ENCODE measurements around the gene PRR12. TPM values are rescaled to one million over a fixed set of nuclear protein-coding genes. Genes with fewer than 3 reads are reported as not detected.

The PRR12 gene
- polyA plus RNA-seq, 1 donor, result 17.4 TPM

DNA sequence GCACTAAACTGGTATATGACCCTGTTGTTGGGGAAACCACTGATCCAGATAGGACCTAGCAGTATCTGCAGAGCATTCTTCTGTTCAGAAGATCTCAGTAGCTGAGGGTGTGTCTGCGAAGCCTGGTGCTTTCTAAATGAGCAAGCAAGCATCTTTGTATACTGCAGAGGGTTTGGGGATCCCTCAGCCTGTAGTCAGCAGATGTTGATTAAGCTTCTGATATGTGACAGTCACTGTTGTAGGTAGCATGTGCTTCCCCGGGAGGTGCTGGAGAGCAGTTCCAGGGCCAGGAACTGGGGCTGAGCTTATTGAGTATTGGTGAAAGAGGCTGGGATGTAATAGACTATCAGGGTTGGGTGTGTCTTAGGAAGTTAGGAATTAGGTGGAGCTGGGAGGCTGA lies 52.5 kb downstream of the PRR12 start:
- DNase-seq (ENCODE audit: low read depth), result no peak

DNA sequence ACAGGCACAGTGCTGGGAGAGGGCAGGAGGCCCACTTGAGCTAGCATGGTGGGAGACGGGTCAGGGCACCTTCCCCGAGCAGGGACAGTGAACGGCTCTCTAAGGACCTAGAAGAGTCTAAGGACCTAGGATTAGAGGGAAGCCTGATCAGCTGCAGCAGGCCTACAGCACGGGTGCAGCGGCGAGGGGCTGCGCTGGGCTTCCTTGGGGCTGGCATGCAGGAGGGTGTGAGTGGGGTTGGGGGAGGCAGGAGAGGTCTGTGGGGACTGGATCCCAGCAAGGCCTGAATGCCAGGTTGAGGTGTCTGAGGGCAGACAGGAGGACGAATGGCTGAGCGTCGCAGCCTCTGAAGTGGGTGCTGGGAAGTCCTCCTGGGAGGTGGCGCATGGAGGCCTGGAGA lies 54.6 kb downstream of the PRR12 start:
- DNase-seq (ENCODE audit: low read depth), result no peak

DNA sequence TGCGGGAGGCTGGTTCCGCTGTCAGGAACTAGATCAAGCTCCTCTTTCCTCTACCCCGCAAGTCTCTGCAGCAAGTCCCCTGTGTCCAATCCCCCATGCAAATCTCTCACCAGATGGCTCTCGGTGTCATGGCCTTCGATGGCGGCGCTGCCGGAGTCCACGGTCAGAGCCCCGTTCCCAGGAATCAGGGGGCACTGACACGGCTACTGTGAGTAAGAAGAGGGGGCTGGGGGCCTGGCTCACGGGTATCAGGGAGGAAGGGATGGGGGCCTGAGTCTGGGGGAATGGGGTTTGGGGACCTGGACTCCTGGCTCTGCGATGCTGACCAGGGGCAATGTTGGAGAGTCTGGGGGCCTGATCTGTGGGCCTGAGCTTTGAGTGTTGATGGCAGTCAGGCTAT lies 55.0 kb downstream of the PRR12 start:
- no peak for DNase-seq (ENCODE audit: low read depth)

DNA sequence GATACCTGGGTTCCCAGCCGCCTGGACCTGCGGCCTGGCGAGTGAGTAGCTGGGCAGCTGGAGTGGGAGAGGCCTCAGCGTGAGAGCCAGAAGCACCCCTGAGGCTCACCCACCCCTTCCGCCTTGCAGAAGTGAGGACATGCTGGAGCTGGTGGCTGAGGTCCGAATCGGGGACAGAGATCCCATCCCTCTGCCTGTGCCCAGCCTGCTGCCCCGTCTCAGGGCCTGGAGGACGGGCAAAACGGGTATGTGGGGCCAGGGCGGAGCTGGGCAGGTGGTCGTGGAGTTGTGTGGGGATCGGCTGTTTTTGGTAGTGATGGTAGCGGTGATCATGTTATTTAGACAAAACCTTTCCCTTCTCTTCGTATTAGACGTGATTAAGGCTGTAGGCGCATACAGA lies 55.6 kb downstream of the PRR12 start:
- DNase-seq (ENCODE audit: low read depth), result no peak

DNA sequence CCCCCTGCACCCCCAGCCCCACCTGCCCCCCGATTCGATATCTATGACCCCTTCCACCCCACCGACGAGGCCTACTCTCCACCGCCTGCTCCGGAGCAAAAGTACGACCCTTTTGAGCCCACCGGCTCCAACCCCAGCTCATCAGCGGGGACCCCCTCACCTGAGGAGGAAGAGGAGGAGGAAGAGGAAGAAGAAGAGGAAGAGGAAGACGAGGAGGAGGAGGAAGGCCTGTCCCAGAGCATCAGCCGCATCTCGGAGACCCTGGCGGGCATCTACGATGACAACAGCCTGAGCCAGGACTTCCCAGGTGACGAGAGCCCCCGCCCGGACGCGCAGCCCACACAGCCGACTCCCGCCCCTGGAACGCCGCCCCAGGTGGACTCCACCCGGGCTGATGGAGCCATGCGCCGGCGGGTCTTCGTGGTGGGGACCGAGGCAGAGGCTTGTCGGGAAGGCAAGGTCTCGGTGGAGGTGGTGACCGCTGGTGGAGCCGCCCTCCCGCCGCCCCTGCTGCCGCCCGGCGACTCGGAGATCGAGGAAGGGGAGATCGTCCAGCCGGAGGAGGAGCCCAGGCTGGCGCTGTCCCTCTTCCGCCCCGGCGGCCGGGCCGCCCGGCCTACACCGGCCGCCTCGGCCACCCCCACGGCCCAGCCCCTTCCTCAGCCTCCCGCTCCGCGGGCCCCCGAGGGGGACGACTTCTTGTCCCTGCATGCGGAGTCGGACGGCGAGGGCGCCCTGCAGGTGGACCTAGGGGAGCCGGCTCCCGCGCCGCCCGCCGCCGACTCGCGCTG lies 60.2 kb downstream of the PRR12 start:
- no peak for DNase-seq (ENCODE audit: low read depth)

DNA sequence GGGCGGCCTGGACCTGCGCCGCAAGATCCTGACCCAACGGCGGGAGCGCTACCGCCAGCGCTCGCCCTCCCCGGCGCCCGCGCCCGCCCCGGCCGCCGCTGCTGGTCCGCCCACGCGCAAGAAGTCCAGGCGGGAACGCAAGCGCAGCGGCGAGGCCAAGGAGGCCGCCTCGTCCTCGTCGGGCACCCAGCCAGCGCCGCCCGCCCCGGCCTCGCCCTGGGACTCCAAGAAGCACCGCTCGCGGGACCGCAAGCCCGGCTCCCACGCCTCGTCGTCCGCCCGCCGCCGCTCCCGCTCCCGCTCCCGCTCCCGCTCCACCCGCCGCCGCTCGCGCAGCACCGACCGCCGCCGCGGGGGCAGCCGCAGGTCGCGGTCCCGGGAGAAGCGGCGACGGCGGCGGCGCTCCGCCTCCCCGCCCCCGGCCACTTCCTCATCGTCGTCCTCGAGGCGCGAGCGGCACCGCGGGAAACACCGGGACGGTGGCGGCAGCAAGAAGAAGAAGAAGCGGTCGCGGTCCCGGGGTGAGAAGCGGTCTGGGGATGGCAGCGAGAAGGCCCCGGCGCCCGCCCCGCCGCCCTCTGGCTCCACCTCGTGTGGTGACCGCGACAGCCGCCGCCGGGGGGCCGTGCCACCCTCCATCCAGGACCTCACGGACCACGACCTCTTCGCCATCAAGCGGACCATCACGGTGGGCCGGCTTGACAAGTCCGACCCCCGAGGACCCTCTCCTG lies 61.0 kb downstream of the PRR12 start:
- DNase-seq (ENCODE audit: low read depth), result no peak

DNA sequence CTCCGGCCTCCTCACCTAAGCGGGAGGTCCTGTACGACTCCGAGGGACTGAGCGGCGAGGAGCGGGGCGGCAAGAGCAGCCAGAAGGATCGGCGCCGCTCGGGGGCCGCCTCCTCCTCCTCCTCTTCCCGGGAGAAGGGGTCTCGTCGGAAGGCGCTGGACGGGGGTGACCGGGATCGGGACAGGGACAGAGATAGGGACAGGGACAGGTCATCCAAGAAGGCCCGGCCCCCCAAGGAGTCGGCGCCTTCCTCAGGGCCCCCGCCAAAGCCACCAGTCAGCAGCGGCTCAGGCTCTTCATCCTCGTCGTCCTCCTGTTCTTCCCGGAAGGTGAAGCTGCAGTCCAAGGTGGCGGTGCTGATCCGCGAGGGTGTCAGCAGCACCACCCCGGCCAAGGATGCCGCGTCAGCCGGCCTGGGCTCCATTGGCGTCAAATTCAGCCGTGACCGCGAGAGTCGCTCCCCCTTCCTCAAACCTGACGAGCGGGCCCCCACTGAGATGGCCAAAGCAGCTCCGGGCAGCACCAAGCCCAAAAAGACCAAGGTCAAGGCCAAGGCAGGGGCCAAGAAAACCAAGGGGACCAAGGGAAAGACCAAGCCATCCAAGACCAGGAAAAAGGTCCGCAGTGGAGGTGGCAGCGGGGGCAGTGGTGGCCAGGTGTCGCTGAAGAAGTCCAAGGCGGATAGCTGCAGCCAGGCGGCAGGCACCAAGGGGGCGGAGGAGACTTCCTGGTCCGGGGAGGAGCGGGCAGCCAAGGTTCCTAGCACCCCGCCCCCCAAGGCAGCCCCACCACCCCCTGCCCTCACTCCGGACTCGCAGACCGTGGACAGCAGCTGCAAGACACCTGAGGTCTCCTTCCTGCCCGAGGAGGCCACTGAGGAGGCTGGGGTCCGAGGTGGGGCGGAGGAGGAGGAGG lies 61.8 kb downstream of the PRR12 start:
- no peak for DNase-seq (ENCODE audit: low read depth)

DNA sequence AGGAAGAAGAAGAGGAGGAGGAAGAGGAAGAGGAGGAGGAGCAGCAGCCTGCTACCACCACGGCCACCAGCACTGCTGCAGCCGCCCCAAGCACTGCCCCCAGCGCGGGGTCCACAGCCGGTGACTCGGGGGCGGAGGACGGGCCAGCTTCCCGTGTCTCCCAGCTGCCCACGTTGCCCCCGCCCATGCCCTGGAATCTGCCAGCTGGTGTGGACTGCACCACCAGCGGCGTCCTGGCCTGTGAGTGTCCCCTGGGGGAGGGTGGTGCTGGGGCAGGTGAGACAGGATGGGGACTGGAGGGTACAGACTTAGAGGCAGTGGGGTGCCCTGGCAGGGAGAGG lies 62.5 kb downstream of the PRR12 start:
- DNase-seq (ENCODE audit: low read depth), result no peak

DNA sequence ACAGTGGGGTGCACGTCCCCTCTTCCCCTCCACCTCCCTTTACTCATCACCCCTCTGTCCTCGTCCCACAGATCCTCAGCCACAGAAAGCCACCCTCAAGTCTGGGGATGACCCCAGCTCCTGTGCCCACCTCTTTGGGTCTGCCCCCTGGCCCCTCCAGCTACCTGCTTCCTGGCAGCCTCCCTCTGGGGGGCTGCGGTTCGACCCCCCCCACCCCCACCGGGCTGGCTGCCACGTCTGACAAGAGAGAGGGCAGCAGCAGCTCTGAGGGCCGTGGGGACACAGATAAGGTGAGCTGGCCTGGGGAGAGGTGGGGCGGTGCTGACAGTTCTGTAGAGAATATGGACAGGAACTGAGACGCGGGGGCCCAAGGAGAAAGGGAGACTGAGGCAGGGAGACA lies 63.6 kb downstream of the PRR12 start:
- DNase-seq (ENCODE audit: low read depth), result no peak

DNA sequence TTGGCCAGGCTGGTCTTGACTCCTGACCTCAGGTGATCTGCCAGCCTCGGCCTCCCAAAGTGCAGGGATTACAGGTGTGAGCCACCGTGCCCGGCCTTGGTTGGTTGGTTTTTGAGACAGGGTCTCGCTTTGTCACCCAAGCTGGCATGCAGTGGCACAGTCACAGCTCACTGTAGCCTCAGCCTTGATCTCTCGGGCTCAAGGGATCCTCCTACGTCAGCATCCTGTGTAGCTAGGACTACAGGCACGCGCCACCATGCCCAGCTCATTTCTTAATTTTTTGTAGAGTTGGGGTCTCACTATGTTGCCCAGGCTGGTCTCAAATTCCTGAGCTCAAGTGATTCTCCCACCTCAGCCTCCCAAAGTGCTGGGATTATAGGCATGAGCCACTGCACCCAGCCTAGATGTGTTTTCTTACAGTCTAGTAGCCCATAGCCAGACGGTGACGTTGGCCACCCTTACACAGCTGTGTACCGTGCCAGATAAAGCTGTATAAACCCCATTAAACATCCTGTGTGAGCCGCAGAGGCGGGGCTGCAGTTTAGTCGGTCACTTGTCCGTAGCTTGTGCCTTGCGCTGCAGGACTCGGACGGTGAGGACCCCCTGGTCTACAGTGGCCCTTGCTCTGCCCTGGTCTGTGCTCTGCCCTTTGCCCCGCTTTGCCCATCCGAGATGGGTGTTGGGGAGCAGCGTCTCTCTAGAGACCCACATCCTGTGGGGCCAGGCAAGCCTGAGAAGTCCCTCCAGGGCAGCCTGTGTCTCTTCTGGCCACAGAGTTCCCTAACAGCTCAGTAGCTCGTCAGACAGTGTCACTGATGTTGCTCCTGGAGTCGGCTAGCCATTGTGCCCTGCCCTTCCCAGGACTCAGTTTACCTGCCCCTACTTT lies 64.8 kb downstream of the PRR12 start:
- DNase-seq (ENCODE audit: low read depth), result no peak

DNA sequence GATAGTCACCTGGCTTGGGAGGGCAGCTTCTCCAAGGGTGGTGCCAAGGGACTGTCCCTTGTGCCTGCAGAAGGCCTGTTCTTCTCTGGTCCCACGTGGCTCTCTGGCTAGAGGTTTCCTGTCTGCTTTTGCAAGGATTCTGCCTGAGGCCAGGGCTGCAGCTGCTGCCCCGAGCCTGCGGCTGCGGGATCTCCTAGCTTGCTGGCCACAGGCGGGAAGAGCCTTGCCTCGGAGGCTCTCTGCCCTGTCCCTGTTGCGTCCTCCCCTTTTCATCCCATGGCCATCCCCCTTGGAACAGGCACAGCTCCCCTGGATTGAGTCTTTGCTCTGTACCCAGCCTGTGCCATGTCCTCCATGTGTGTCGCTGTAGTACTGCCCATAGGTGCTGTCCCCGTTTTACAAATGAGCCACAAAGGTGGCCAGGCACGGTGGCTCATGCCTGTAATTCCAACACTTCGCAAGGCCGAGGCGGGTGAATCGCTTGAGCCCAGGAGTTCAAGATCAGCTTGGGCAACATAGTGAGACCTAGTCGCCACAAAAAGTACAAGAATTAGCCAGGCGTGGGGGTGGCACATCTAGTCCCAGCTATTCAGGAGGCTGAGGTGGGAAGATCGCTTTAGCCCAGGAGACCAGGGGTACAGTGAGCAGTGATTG lies 65.6 kb downstream of the PRR12 start:
- no peak for DNase-seq (ENCODE audit: low read depth)

DNA sequence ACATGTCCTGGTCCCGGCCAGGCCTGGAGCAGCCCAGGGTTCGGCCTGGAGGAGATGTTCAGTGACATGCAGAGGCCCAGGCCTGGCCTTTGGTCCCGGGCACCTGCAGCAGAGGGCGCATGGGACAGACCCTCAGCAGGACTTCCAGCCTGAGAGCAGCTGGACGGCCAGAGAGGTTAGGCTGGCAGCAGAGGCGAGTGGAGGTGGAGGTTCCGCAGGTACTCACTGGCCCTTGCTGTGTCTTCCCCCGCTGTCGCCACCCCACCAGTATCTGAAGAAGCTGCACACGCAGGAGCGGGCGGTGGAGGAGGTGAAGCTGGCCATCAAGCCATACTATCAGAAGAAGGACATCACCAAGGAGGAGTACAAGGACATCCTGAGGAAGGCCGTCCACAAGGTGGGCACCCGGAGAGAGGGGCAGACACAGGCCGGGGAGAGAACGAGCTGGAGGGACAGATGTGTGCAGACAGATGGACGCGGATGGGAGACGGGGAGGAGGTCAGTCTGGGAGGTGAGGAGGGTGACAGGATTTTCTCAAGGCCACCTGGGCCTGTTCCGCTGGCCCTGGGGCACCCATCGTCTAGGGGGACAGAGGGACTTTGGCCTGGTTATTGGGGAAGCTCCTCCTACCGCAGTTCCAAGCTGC lies 66.6 kb downstream of the PRR12 start:
- DNase-seq (ENCODE audit: low read depth), result no peak

DNA sequence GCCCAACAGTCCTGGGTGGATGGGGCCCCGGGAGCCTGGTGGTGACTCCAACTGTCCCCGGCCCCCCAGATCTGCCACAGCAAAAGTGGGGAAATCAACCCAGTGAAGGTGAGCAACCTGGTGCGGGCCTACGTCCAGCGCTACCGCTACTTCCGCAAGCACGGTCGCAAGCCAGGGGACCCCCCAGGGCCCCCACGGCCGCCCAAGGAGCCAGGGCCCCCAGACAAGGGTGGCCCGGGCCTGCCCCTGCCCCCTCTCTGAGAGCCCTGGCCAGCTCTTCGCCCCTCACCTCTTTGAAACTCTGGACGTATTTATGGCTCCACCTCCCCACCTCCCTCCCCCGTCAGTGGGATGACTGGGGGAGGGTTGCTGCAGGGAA lies 67.1 kb downstream of the PRR12 start:
- DNase-seq (ENCODE audit: low read depth), result no peak

DNA sequence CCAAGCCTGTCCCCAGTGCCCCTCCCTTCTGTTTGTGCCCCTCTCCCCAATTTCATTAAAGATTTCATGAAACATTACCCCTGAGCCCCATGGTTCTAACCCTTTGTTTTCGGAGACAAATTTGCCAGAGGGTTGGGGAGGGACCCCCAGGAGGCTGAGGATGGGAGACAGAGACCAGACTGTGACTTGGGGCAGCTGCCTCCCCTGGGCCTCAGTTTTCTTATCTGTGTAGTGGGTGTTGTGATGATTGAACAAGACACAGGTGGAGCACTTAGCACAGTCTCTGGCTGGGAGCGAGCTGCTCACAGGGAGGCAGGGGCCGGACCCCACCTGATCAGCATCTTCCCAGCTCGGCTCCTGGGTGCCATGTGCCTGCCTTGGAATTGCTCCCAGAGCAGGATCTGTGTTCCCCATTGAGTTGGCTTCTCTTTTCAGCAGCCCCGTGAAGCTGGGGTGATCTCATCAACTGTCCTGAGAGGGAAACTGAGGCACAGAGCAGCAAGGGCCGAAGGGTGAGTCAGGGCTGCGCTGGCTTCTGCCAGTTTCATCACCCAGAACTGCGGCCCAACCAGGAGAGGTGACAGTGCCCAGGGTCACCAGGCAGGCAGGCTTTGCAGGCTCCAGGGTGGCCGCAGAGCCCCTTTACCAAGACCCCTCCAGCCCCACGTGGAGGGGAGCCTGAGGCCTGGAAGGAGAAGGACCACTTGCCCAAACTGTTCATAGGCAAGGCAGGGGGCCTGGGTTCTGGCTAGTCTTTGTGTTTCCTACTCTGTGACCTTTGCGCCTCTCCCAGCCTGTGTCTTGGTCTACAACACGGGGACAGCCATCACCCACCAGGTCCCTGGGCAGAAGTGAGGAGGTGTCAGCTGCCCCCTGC lies 67.8 kb downstream of the PRR12 start:
- no peak for DNase-seq (ENCODE audit: low read depth)

DNA sequence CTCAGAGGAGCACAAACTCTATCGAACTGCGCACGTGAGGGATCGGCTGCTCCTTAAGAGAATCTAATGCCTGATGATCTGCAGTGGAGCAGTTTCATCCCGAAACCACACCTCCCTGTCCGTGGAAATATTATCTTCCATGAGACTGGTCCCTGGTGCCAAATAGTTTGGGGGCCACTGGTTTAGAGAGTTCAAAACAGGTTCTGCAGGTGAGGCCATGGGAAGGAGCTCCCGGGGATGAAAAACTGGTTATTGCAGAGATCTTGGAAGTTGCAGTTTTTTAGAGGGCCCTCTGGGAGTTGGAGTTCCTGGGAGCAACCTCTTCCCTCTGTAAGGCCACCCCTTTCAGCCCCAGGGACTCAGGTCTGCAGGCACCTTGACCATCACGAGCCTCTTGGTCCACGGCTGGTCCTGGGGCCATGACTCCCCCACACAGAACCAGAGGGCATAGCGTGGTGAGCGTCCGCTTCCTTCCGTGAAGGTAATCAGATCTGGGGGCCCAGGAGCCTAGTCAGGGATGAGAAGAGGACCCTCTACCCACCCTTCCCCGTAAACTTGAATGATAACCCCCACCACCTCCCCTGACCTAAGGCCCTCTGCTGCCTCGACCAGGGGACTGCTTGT lies 69.5 kb downstream of the PRR12 start:
- DNase-seq (ENCODE audit: low read depth), result no peak

DNA sequence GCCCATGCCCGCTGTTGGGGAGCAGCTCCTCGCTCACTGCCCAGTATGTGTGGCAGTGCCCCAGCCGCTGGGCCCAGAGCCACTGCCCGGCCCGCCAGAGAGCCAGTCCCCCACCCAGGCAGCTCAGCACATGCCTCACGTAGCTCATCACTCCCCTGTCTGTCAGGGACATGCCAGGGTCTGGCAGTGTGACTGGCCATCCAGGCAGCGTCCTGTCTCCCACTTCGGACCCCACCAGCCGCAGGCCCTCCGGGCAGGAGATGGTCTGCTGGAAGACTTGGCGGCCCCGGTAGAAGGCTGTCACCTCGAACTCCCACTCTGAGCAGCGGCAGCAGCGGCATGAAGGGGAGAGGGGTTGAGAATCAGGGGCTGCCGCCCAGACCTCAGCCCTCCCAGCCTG lies 71.0 kb downstream of the PRR12 start:
- DNase-seq (ENCODE audit: low read depth), result no peak

DNA sequence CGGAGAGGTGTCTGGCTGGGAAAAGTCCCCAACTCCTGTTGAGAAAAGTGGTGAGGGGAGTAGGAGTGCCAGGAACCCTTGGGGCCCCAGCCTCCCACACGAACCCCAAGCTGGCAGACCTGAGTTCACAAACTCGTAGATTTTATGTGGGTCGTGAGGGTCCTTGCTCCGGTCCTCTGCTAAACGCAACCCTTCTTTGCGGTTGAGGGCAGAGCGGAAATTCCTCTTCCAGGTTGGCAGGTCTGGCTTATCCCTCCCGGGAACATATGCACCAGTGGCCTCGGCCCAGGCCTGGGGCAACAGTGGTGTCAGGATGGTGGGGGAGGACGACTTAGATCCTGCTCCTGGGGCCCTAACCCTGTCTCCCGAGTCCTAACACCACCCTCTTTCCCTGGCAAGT lies 72.2 kb downstream of the PRR12 start:
- no peak for DNase-seq (ENCODE audit: low read depth)

DNA sequence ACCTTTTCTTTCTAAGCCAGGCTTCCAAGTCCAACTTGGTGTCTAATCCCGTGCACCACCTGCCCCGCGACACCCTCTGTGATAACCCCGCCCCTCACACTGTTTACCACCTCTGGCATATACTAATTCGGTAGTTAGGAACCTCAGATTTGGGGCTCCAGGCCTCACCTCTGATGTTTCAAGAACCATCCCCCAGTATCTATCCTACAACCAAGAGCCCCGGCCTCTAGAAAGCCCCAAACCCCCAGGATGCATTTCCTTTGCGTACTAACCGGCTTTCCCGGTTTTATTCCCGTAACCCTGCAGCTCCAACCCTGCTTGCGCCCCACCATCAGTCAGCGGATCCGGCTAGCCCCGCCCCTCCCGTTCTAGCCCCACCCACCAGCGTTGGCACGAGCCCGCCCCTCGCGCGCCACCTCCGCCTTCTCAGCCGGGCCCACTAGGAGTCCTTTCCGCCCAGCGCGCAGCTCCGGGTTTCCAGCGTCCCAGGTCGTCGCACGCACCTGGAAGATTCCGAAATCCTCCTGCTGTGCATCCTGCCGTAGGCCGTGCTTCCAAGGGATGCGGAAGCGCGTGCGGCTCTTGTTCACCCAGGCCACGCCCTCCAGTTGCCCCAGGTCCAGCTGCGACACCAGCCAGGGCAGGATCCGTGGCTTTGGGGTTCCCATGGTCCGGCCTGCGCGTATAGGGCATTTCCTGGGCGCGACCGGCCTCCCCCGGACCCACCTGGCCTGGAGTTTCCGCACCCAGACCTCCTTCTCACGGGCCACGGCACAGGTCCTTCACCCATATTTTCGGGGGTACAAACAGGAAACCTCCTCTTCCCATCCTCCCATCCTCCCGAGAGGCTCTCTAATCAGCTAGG lies 73.4 kb downstream of the PRR12 start:
- no peak for DNase-seq (ENCODE audit: low read depth)
